Lower lobe of right lung (tissue), 2 donors: ENCODE data around the gene NID1. TPM values are rescaled to one million over a fixed set of nuclear protein-coding genes. Genes with fewer than 3 reads are reported as not detected.

Source experiments
- ATAC-seq, 2 donors: fragments of 200-7000 bp; cut with Tn5 transposase; one replicate each; pipeline ENCODE4 v1.9.1; 2020 to 2022; ENCODE audit warnings: mild to moderate bottlenecking in 2 of 2, moderate library complexity in 2 of 2
- DNase-seq: peaks from one replicate; pipeline ENCODE4 v3.0.0-alpha.2; 2020
- H3K27ac ChIP-seq: fragments of 200-600 bp; one replicate; pipeline ENCODE4 v1.8.0; 2022
- H3K27me3 ChIP-seq: fragments of 200-600 bp; one replicate; pipeline ENCODE4 v1.8.0; 2022; ENCODE audit warnings: low read depth
- H3K36me3 ChIP-seq: fragments of 200-600 bp; one replicate; pipeline ENCODE4 v1.8.0; 2022; ENCODE audit warnings: mild to moderate bottlenecking
- H3K4me1 ChIP-seq: fragments of 200-600 bp; one replicate; pipeline ENCODE4 v1.8.0; 2022
- H3K4me3 ChIP-seq: fragments of 200-600 bp; one replicate; pipeline ENCODE4 v1.8.0; 2022; ENCODE audit warnings: mild to moderate bottlenecking
- H3K9me3 ChIP-seq: fragments of 200-600 bp; one replicate; pipeline ENCODE4 v1.8.0; 2022
- intact Hi-C: fragments of 100-400 bp; cut with DNase I; formaldehyde crosslinking; loops from one replicate; pipeline ENCODE4 v1.11.0; 2022
- total RNA-seq: library from RNA; stranded (reverse); fragmentation: NEBNext Ultra II Directional; extraction: Animal tissue kit (Norgen Biotek cat#: 25700); gene quantifications from one replicate; pipeline ENCODE4 v1.2.1, GENCODE V29; 2021
- TF ChIP-seq, protein P1 (sequence below): fragments of 200-600 bp; IDR thresholded peaks from one replicate; pipeline ENCODE4 v1.8.0; 2022; ENCODE audit warnings: antibody characterized with exemption, mild to moderate bottlenecking
- donor health status: DM: no; HTN: yes; CAD: no; lungs with severe emphysema.

The NID1 gene
- total RNA-seq, 1 donor from 2014 or later = 46.6 TPM

DNA sequence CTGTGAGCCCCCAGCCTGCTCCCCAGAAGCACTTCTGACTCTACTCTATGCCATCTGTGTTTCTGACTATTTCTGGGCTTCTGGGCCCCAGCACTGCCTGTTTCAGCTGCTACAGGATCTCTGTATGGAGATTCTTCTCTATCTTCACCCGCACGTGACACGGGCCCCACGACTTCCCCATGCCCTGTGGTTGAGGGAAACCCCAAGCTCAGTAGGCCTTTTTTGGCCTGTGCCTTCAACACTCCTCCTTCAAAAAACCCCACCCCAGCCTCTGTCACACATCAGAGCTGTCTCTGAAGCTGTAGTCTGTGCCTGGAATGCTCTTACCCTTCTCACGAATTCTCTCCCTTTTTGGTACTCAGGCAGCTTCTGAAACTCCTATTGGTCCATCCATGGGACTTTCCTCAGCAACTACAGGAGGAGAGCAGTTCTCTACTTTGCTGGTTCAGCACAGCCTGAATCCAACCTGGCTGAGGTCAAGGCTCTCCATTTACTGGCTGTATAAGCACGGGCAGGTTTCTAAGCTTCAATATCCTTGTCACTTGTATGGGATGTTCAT lies 2.0 kb upstream of the NID1 start:
- ATAC-seq (peak; percentile 2 to 32), DNase-seq (peak; percentile 79)
- H3K27me3 ChIP-seq = peaks cover 19% of the 10 kb centered on the region
- no peaks in the 10 kb centered on the region for H3K36me3 ChIP-seq
- peaks cover 37% of the 10 kb centered on the region for H3K4me1 ChIP-seq
- TF ChIP-seq, protein P1, sequence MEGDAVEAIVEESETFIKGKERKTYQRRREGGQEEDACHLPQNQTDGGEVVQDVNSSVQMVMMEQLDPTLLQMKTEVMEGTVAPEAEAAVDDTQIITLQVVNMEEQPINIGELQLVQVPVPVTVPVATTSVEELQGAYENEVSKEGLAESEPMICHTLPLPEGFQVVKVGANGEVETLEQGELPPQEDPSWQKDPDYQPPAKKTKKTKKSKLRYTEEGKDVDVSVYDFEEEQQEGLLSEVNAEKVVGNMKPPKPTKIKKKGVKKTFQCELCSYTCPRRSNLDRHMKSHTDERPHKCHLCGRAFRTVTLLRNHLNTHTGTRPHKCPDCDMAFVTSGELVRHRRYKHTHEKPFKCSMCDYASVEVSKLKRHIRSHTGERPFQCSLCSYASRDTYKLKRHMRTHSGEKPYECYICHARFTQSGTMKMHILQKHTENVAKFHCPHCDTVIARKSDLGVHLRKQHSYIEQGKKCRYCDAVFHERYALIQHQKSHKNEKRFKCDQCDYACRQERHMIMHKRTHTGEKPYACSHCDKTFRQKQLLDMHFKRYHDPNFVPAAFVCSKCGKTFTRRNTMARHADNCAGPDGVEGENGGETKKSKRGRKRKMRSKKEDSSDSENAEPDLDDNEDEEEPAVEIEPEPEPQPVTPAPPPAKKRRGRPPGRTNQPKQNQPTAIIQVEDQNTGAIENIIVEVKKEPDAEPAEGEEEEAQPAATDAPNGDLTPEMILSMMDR = no peak
- H3K9me3 ChIP-seq = no peaks in the 10 kb centered on the region
- intact Hi-C loops = no loop called here
- H3K27ac ChIP-seq = peak overlapping the region; percentile 93
- no peak overlapping the region for H3K4me3 ChIP-seq

DNA sequence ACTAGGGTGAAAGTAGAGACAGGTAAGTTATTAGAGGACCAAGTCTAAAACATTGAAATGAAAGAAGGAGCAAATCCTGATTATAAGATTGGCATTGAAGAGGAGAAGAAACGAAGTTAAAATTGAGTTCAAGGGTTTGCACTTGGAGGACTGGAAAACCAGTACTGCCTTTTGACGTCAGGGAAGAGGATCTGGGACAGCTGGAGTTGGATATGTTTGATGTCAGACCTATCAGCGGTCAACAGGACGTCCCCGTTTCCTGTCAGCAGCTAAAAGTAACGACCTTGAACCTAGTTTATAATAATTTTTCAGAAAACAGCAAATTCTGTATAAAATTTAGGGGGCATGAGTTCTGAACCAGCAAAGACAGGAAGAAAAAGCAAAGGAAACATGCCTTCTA lies 1.2 kb upstream of the NID1 start:
- peaks cover 19% of the 10 kb centered on the region for H3K27me3 ChIP-seq
- no peak for ATAC-seq
- H3K4me3 ChIP-seq = peak overlapping the region; percentile 77
- no peaks in the 10 kb centered on the region for H3K9me3 ChIP-seq
- intact Hi-C loops = no loop called here
- peaks cover 37% of the 10 kb centered on the region for H3K4me1 ChIP-seq
- TF ChIP-seq, protein P1 = no peak
- DNase-seq = no peak
- peak overlapping the region; percentile 93 for H3K27ac ChIP-seq
- H3K36me3 ChIP-seq = no peaks in the 10 kb centered on the region

DNA sequence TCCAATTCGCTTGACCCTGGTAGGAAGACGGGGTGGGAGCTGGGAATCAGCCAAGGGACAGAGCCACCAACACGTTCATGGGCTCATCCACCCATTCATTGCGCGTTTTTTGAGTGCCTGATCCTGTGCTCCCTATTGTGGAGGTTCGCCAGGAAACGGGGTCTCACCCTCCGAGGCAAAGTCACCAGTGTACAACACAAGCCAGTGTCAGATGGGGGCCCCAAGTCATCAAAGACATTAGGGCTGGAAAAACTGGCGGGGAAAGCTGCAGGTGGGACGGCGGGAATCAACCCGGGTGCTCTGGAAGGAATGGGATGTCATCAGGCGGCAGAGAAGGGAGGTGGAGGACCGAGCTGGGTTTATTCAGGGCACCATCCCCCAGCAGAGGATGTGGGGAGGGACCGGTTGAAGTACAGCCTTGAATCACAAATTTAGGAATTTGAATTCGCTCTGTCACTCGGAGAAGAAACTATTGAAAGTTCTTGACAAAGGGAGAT lies 667 bp upstream of the NID1 start:
- no peak for DNase-seq
- intact Hi-C loops = no loop called here
- Histone ChIP-seq H3K9me3 (no peaks in the 10 kb centered on the region), H3K4me3 (peak overlapping the region; percentile 77), H3K27me3 (peaks cover 19% of the 10 kb centered on the region), H3K27ac (peak overlapping the region; percentile 93), H3K36me3 (no peaks in the 10 kb centered on the region), H3K4me1 (peaks cover 37% of the 10 kb centered on the region)
- TF ChIP-seq, protein P1 = no peak
- ATAC-seq = no peak

DNA sequence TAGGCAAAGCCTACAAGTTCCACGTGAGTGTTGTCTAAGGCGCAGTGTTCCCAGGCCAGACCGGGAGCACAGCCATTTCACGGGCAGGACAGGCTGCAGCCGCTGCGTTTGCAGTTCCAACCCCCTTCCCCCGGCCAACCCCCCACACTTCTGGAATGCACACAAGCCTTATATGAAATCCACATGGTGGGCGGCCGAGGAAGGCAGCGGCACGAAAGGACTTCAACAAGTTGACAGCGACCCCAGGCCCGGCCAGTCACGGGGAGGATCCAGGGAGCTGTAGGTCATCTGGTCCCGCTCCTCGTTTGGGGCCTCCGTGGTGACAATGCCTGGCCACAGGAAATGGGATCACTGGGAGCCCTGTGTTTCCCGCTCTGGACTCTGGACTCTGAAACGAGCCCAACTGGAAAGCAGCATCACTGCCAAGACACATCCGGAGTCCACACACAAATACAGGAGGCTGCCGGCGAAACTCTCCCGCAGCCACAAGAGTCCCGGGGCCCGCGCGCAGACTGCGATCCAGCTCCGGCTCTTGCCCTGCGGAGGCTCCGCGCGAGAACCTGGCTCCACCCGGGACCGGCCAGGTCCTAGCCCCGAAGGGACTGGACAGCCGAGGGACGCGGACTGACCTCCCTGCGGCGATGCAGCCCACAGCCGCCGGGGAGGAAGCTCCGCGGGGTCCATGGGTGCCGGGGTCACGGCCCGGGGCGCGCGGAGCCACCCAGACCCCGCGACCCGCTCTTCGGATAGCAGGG lies 794 bp downstream of the NID1 start:
- TF ChIP-seq, protein P1 = no peak
- Histone ChIP-seq H3K4me1 (peaks cover 37% of the 10 kb centered on the region), H3K36me3 (no peaks in the 10 kb centered on the region), H3K4me3 (peak overlapping the region; percentile 77), H3K9me3 (no peaks in the 10 kb centered on the region), H3K27me3 (peaks cover 19% of the 10 kb centered on the region), H3K27ac (peak overlapping the region; percentile 93)
- ATAC-seq = peak; percentile 48 to 58
- intact Hi-C loops = no loop called here
- DNase-seq = peak; percentile 58

DNA sequence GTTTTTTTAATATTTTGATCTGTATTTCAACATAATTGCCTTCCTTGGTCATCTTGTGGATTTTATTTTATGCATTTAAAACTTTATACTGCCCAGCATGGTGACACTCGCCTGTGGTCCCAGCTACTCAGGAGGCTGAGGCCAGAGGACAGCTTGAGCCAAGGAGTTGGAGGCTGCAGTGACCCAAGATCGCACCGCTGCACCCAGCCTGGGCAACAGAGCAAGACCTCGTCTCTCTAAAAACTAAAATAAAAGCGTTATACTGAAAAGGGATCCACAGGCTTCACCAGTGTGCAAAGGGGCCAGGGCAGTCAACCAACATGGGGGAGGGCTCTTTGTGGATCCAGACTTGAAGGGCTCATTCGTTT lies 1.4 kb downstream of the NID1 start:
- Histone ChIP-seq H3K36me3 (no peaks in the 10 kb centered on the region), H3K4me1 (peaks cover 37% of the 10 kb centered on the region), H3K9me3 (no peaks in the 10 kb centered on the region), H3K27ac (peak overlapping the region; percentile 93), H3K27me3 (peaks cover 19% of the 10 kb centered on the region), H3K4me3 (peak overlapping the region; percentile 77)
- DNase-seq (no peak), ATAC-seq (no peak)
- intact Hi-C loops = no loop called here
- TF ChIP-seq, protein P1 = no peak
